Breast epithelium (tissue), 3 donors: ENCODE results near the gene CYP2U1.
"Not testable (repeated sequence)": the region's sequence is repeated elsewhere in the genome, so short reads cannot be mapped to it uniquely, and the experiment has no call there.

Source experiments
- POLR2A ChIP-seq: fragments of 450-650 bp; IDR thresholded peaks from one replicate; pipeline ENCODE4 v1.6.1; 2016; ENCODE audit warnings: antibody characterized with exemption, mild to moderate bottlenecking, moderate library complexity
- POLR2AphosphoS5 ChIP-seq, 3 donors: sonication (generic); formaldehyde crosslinking; IDR thresholded peaks; one replicate each; pipeline ENCODE4 v1.6.1; 2017; ENCODE audit warnings: antibody characterized with exemption in 3 of 3
- TF ChIP-seq, protein P1 (sequence below), 3 donors: fragments of 450-650 bp; IDR thresholded peaks; one replicate each; pipeline ENCODE4 v1.5.1; 2016 to 2017; ENCODE audit warnings: antibody characterized with exemption in 3 of 3, mild to moderate bottlenecking in 3 of 3, moderate library complexity in 3 of 3

DNA sequence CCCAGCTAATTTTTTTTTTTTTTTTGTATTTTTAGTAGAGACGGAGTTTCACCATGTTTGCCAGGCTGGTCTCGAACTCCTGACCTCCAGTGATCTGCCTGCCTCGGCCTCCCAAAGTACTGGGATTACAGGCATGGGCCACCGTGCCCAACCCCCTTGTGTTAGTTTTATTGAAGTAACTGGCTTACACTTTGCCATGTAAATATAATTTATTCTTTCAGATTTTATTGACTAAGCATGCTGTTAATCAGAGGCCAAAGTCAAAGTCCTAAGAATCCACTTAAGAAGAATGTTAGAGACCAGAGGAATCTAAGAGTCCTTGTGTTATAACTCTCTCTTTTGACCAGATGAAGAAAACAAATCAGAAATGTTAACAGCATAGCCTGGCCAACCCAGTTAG is 4.5 kb upstream of the CYP2U1 start:
- TF ChIP-seq, protein P1, sequence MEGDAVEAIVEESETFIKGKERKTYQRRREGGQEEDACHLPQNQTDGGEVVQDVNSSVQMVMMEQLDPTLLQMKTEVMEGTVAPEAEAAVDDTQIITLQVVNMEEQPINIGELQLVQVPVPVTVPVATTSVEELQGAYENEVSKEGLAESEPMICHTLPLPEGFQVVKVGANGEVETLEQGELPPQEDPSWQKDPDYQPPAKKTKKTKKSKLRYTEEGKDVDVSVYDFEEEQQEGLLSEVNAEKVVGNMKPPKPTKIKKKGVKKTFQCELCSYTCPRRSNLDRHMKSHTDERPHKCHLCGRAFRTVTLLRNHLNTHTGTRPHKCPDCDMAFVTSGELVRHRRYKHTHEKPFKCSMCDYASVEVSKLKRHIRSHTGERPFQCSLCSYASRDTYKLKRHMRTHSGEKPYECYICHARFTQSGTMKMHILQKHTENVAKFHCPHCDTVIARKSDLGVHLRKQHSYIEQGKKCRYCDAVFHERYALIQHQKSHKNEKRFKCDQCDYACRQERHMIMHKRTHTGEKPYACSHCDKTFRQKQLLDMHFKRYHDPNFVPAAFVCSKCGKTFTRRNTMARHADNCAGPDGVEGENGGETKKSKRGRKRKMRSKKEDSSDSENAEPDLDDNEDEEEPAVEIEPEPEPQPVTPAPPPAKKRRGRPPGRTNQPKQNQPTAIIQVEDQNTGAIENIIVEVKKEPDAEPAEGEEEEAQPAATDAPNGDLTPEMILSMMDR (IDR thresholded peaks at IDR 0.05), result not testable (repeated sequence)
- not testable (repeated sequence) for TF ChIP-seq POLR2AphosphoS5 (IDR thresholded peaks at IDR 0.05); POLR2A
